HG02938 (cell line): ENCODE results near the gene ARMH4.

ENCODE experiments used
- ATAC-seq: cut with Tn5 transposase; IDR thresholded peaks from one replicate; pipeline ENCODE4 v1.9.1; 2021; ENCODE audit warnings: mild to moderate bottlenecking, moderate library complexity; ENCODE audit not compliant: unreplicated experiment

ARMH4 gene

DNA sequence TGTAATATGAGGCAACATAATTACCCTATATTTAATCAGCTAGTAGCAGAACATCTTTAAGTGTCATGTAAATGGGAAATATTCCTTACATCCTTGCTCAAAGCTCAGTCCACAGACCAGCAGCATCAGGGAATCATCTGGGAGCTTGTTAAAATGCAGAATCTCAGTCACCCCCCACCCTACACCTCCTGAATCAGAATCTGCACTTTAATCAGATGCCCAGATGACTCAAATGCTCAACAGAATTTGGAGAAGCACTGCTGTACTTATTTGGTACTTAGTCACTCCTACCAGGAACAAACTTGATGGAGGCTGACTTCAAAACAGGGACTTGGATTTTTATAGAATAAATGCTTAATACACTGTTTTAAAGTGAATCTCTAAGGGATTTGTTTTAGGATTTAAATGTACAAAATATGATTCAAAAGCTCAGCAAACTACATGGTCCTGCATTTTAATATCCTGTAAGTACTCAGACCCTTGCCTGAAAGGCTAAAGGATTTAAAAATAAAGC is 96.5 kb downstream of the ARMH4 start:
- no peak for ATAC-seq

DNA sequence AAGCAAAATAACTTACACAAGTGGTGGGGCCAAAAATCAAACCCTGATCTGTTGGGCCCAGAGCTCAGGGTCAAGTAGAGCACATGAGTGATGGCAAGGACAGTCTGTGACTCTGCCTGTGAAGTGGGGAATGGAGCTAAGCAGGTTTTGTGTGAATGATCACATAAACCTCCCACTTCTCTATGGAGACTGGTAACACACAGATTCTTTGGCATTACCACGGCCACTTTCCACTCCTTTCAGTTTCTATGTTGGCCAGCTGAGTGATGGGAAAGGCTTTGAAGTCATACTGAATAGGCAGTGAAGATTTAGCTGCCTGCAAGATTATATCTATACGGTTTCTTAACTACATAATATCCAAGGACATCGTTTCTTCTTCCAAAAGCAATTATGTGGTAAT is 97.9 kb downstream of the ARMH4 start:
- no peak for ATAC-seq

DNA sequence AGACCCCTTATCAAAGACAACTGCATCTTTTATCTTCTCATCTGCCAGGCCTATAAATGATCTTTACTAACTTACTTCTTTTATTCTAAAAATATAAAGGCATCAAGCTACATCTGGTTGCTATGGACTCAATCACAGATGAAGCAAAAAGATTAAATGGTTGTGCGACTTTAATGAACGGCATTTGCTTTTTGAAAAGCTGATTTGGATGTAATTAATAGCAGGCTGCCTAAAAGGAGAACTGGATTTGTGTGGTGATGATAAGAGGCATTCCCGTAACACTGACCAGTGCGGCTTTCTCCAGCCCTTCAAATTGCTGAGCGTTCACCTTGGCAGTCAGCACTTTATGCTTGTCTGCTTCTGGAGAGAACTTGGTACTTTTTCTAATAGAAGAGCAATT is 103.8 kb downstream of the ARMH4 start:
- no peak for ATAC-seq

DNA sequence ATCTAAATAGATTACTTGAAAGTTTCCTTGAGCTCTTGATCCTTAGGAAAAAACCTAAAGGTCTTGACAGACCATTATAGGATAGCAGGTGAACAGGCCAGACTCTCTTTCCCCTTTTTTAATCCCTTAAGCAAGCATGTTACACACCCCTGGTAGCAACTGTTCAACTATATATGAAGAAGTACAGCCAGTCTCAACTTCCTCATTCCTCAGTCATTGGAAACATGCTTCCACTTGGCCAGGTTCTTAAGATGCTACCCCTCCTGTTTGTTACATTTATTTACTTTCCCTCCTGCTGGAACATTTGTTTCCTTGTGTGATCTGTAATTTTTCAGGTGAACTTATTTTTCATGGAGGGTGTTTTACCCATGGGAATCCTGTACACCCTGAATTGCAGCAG is 124.1 kb downstream of the ARMH4 start:
- no peak for ATAC-seq

DNA sequence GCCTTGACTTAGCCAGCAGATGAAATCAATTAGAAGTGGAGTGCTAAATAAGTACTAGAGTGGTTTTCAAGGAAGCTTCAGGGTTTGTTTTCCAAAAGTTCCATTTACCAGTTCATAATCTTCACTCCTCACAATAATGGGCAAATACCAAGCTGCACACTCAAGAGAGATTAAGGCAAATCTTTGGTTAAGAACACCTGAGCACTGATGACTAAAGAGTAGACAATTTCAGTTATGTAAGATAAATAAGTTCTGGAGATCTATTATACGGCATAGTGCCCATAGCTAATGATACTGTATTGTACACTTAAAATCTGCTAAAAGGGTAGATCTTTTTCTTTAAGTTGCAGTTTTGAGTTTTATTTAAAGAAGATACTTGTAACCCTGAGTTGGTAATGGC is 125.0 kb downstream of the ARMH4 start:
- no peak for ATAC-seq

DNA sequence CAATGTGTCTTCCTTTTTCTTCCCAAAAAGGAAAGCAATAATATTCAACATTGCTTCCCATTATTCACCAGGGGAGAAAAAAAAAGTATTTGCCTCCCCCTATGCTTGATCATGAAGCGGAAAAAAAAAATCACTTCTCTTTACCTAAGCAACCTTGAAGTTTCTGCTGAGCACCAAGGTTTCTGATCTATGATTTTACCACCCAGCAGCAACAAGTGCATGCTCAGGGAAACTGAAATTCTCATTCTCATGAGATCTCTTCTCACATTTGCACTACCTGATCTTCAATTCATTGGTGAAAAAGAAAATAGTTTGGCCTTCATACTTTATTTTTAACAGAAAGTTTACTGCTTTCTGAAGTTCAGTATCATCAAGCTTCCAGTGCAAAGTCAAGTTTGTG is 125.8 kb downstream of the ARMH4 start:
- no peak for ATAC-seq

DNA sequence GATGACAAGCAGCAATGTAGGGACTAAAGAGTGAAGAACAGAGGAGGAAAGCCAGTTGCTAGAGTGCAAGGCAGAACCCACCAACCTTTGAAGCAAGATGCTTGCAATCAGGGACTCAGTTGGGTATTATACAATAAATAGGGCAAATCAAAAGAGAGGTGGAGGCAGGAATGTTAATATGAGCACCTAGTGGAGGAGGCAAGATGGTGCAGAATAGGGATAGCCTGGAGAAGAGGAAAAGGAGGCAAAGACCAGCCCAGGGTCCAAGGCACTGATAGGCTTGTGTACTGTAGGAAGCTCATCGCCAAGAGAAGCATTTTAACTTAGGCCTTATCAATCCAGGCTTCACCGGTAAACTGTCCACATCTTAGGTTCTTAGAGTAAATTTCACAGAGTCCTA is 137.2 kb downstream of the ARMH4 start:
- ATAC-seq: no peak

DNA sequence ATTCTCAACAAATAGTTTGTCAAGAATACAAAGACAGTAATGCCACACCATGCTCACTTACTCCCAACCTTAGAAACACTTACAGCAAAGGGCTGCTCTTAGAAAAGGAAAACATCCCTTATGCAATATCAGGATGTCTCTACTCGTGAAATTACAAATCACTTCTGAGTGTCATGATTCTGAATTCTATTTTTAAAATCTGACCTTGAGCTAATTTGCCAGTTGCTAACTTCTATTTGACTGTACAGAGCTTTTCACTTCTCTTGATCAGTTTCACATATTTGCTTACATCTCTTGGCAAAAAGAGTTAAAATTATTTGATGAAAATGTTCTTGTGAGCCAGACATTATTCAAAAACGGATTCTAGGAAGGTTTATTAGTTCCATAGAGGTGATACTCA is 149.4 kb downstream of the ARMH4 start:
- ATAC-seq: no peak

DNA sequence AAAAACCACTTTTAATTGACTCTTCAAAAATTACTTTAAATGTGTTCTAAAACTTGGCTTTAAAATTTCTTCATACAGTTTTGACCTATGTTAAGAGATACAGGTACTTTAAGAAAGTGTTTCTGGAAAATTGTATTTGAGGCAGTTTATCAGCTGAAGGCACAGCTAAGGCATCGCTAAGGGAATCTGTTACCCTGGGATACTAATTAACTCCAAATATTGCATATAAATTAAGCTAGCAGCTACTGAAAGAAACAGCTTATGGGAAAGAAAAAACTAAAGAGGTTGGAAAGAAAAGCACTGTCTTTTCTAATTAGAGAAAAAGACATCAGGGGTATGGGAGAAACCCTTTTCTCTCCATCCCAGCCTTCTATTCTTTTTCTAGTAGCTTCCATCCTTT is 152.0 kb downstream of the ARMH4 start:
- no peak for ATAC-seq

DNA sequence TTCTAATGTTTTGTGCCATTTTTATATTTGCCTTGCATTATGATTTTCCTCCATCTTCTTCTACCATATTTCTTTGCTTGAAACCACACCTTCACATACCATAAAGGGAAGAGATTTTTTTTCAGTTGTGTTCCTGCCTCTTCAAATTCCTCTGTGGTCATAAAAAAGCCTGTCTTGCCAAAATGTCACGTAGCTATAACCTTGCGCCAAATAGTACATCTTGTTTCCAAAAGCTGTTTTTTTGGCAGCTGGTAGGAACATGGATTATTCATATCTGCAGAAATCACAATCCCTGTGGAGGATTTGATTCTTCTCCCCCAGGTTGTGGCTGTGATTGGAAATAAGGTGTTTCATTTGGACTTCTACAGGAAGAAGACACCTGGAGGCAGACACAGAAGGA is 152.5 kb downstream of the ARMH4 start:
- ATAC-seq: no peak

DNA sequence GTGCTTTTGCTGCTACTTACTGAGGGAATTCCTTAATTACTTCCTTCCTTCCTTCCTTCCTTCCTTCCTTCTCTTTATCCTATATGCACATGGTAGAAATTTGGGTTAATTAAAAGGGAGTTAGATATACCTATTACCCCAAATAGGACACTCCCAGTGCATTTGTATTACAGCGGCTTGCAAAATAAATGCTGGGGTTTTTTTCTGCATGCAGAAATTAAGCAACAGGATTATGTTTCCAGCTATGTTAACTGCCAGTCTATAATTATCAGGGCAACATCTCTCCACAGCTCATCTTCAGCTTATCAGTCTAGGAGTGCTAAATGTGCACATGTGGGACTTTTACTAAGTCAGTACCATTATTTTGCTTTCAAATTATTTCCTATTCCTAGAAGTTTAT is 153.2 kb downstream of the ARMH4 start:
- ATAC-seq: no peak

DNA sequence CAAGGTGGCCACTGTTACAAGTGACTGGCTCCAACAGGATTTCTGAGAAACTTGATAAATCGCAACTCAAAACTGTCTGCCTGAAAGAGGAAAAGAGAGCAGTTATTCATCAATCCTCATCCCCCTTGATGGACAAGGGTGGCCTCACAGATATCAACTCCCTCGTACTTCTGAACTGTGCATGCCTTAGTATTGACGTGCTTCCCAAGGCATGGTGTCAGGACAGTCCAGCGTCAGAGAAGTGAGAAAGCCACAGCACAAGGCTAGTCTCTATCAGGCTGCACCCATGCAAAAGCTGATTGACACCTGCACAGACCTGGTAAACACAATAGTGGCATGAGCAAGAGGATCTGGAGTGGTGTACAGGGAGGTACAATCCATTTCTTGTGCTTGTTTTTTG is 160.7 kb downstream of the ARMH4 start:
- ATAC-seq: no peak

DNA sequence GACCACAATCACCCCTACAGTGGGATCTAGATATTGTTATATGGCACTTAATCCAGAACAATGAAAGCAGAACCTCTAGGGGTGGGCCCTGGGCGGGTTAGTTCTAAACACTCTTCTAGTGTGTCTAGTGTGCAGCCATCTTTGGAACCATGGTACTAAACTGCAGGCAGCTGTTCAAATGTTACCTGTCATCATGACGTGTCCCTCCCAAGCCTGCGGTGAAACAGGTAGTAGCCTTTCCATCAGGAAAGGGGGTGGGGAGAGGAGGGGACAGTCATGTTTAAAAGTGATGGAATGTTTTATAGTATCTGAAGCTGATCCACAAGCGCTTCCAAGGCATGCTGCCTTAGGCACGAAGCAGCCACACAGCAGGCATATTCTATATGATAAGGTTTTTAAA is 163.6 kb downstream of the ARMH4 start:
- ATAC-seq: no peak

DNA sequence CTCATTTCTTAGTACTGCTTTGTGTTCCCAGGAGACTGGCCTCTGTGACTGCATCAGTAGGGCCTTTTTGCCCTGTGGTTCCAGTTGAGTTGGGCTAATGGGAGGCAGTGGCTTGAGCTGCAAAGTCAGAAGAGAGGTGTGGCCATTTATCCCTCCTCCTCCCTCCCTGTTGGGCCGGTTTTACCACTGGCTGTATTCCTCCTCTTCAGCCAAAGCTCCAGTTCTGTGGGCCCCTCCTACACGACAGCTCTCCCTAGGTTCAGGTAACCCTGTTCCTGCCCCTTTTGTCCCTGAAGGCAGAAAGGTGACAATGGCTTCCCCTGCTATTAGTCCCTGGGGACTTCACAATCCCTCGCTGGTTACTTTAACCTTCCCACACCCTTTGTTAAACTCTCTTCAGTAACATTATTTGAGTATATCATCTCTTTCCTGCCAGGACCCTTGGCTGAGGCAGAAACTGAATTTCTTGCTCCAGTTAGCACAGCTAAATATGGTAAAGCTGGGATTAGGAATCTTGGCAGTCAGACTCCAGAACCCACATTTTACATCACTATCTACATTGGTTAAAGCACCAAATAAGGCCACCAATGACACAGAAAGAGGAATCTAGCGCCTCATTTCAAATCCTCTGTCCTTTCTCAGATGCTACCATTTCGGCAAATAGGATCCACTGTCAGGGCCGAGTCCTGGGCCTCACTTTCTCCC is 164.3 kb downstream of the ARMH4 start:
- ATAC-seq: no peak

DNA sequence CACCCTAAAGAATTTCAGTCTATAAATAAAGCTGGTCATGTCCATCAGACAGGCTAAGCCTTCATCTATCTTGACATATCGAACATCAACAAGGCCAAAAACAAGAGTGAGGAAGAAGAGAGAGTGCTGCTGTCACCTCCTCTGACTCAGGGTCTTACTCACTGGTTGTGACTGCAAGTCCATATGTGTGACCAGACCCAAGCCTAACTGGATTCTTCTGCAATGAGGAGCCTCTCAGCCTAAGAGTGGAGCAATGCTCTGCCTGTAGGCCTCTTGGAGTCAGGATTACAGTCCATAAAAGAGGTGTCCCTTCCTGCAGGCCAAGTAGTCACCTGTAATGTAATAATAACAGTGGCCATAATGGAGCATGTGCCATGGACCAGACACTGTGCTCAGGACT is 165.0 kb downstream of the ARMH4 start:
- no peak for ATAC-seq

DNA sequence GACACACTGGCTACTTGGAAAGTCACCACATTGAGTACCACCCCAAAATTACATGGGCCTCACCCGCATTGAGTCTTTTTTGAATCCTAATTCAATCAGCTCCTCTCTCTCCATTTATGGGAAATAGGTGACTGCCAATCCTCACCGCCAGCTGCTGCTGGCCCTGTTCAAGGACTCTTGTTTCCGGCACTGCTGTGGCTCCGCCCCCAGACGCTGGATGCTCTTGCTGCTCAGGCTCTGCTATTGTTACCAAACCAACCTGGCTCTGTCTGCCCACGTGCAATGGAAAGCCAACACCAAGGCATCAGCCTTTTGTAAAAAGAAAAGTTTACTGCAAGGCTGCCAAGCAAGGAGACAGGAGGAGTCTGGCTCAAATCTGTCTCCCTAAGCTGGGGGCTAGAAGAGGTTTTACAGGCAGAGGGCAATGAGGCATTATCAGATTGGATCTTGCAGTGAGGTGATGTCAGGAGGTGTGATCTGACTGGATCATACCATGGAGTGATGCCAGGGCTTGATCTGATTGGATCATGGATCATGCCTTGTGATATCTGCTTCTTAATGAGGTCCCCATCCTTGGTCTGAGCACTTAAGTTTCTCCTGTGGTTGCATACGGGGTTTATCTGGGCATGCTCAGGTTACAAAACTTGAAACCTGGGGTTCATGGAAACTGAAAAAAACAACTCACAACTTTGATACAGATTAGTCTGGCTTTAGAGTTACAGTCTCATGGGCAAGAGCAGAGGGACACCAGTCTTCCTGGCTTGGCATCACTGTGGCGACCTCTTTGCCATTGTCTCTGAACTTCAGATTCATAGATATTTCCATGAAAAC is 169.0 kb downstream of the ARMH4 start:
- no peak for ATAC-seq

DNA sequence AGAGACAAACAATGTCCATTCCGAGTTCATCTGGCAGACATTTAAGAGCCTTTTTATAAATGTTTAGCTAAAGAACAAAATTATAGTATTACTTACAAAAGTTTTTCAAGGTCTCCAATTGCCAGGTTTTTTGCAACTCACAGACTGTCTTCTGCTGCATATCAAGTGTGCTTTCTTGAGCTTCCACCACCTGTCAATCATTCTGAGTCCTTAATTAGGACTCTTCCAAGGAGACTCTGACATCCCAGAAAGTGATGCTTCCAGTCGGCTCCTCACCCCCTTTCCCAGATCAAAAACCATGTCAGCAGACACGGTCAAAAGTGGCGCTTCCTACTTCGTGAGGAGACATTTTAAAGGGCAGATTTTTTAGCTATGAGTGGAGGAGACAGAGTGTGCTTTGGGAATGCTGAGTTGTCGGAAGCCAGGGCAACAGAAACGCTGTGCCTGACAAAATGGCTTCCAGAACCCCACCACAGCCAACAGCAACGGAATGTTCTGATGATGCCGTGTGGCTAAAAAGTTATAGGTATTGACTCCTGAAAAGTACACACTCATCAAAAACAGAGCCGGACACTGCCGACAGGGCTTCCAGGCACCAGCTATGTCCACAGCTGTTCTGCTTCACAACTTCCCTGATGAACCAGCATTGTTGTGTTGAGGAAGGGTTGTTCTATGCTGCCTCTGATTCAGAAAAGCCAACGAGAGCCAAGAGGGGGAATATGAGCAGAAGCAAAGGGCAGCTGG is 170.0 kb downstream of the ARMH4 start:
- no peak for ATAC-seq

DNA sequence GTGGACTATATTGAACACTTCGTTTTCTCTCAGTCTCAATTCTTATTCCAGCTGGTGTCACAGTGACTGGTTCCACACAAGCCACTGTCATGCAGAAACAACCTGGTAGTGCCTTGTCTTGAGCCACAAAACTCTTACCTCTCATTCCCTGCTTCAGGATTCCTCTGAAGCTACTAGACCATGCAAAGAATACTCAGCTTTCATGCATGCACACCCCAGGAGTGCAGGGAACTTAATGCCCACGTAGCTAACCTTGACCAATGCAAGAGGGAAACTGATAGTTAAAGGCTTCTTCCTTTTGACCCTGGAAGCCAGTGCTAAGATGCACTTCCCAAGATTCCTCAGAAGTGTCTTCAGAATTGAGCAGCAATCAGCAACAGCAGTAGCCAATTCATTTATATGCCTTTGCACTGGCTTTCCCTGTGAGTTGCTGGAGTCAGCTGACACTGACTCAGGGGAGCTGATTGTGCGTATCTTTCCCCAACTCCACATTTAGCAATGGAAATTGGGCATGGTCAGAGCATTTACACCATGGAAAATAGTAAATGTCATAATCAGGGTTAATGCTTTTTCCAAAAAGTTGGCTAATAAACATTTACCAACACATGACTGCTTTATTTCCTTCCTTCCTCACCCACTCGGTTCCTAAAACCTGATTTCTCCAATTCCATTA is 172.5 kb downstream of the ARMH4 start:
- no peak for ATAC-seq

DNA sequence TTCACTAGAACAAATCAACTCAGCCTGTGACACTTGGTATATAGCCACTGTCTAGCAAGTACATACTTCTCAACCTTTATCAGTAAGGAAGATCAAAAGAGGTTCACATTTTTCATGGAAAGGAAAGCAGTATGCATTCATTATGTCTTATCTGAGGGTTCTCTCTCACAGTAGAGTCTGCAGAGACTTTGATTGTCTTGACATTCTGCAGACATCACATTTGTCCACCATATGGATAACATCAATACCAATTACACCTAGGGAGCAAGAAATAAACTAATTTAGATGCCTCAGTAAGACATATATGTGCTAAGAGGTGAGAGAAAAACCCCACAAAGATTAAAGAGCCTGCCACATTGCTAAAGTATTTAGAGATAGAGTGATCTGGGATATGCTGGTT is 175.3 kb downstream of the ARMH4 start:
- ATAC-seq: no peak

DNA sequence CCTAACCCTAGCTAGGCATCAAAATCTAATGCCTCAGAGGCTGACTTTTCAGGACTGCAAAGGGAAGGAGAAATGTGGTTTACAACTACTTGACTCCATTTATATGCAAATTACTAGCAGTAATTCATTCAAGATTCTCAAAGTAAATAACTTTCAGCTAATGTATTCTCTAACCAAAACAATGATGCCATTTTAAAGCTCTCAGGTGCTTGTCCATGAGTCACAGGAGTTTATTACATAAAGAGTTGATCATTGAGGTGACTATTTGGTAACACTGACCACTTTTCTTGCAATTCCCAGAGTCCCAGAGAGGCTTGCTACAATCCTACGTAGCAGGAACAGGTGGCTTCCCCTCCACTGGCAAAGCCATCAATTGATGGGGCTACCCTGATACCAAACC is 177.1 kb downstream of the ARMH4 start:
- ATAC-seq: no peak

DNA sequence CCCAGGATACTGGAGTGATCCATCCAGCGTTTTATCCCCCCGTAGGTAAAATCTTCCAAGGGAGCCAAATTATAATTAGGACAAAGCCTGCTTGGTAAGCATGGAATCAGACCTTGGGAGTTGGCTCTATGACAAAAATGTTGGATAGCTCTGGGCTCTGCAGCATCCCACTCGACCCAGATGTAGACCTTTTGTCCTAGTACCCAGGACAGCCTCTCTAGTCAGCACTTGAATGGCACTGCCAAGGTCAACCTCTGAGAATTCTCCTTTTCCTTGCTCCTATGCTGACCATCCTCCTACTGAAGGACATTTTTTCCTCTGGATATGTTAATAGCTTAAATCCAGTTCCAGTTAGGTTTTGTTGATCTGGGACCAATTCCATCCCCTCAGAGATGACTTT is 181.4 kb downstream of the ARMH4 start:
- no peak for ATAC-seq
